ENCODE data around the gene FTO.

The FTO gene

GRCh38 chr16:53768167-53768566, 64.2 kb downstream of the FTO start:
- TF ChIP-seq JUND (IDR thresholded peaks at IDR 0.05; ENCODE audit: low read depth), result no peak
- DNase-seq (ENCODE audit: low read depth in 1 of 2, low spot score in 1 of 2), result peak in 1 of 2 experiments; percentile 38
- in situ Hi-C loops (cut with HindIII; ENCODE audit: low pct_unique_long_range_greater_than_20kb, low sequenced_read_pairs), result no loop called here

DNA sequence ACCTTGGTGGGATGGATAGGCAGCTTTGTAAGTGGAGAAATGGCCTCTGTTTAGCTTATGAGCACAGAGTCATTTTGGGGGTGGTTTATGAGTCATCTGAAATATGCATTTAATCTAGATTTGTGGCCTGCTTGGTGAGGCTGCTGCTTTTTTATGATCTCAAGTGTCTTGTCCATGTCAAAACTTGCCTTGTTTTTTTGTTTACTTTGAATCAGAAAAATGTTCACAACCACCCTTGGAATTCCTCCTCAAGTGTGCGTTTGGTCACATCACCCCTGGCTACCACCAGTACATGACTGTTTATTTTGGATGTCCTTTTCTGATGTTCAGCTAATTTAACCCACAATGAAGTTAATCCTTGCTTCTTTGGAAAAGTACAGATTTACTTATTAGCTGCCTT, 64.6 kb downstream of the FTO start:
- peak in 1 of 2 experiments; percentile 88 for DNase-seq (ENCODE audit: low read depth in 1 of 2, low spot score in 1 of 2)
- peak; percentile 56; the same call in 1 of the 2 replicates for TF ChIP-seq JUND (IDR thresholded peaks at IDR 0.05; ENCODE audit: low read depth)
- in situ Hi-C loops (cut with HindIII; ENCODE audit: low pct_unique_long_range_greater_than_20kb, low sequenced_read_pairs), result no loop called here

- in situ Hi-C loops (cut with HindIII; ENCODE audit: low pct_unique_long_range_greater_than_20kb, low sequenced_read_pairs), result no loop called here
- TF ChIP-seq JUND (IDR thresholded peaks at IDR 0.05; ENCODE audit: low read depth), result no peak
- DNase-seq (ENCODE audit: low read depth in 1 of 2, low spot score in 1 of 2), result no peak
Measured at GRCh38 chr16:53769185-53769584, 65.2 kb downstream of the FTO start.

- no peak for TF ChIP-seq JUND (IDR thresholded peaks at IDR 0.05; ENCODE audit: low read depth)
- no peak for DNase-seq (ENCODE audit: low read depth in 1 of 2, low spot score in 1 of 2)
- in situ Hi-C loops (cut with HindIII; ENCODE audit: low pct_unique_long_range_greater_than_20kb, low sequenced_read_pairs), result no loop called here
Measured at GRCh38 chr16:53769787-53770186, 65.8 kb downstream of the FTO start.

- no peak for DNase-seq (ENCODE audit: low read depth in 1 of 2, low spot score in 1 of 2)
- in situ Hi-C loops (cut with HindIII; ENCODE audit: low pct_unique_long_range_greater_than_20kb, low sequenced_read_pairs), result no loop called here
- TF ChIP-seq JUND (IDR thresholded peaks at IDR 0.05; ENCODE audit: low read depth), result no peak
Measured at GRCh38 chr16:53770641-53771040, 66.7 kb downstream of the FTO start.

DNA sequence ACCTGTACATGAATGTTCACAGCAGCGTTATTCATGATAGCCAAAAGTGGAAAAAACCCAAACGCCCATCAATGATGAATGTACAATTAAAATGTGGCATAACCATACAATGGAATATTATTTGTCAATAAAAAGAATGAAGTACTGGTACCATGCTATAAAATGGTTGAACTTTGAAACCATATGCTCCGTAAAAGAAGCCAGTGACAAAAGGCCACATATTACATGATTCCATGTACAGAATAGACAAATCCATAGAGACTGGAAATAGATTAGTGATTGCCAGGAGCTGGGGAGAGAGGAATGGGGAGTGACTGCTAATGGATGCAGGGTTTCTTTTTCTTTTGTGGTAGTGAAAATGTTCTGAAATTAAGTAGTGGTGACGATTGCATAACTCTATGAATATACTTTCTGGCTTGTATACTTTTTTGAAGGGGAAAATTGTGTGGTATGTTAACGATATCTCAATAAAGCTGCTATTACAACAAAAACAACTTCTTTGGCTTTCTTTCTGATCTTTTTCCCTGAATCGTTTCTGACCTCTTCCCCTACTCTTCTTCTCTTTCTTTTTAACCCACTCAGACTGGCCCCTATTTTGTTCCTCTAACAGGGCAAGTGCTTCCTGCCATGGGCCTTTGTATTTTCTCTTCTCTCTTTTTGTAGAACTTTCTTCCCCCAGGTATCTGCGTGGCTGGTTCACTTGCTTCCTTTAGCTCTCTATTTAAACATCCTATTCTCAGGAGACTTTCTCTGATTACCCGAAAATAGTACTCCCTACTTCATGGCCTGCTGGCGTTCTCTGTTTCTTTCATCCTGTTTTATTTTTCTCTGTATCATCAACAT, 67.9 kb downstream of the FTO start:
- no peak for DNase-seq (ENCODE audit: low read depth in 1 of 2, low spot score in 1 of 2)
- in situ Hi-C loops (cut with HindIII; ENCODE audit: low pct_unique_long_range_greater_than_20kb, low sequenced_read_pairs), result no loop called here
- no peak for TF ChIP-seq JUND (IDR thresholded peaks at IDR 0.05; ENCODE audit: low read depth)

DNA sequence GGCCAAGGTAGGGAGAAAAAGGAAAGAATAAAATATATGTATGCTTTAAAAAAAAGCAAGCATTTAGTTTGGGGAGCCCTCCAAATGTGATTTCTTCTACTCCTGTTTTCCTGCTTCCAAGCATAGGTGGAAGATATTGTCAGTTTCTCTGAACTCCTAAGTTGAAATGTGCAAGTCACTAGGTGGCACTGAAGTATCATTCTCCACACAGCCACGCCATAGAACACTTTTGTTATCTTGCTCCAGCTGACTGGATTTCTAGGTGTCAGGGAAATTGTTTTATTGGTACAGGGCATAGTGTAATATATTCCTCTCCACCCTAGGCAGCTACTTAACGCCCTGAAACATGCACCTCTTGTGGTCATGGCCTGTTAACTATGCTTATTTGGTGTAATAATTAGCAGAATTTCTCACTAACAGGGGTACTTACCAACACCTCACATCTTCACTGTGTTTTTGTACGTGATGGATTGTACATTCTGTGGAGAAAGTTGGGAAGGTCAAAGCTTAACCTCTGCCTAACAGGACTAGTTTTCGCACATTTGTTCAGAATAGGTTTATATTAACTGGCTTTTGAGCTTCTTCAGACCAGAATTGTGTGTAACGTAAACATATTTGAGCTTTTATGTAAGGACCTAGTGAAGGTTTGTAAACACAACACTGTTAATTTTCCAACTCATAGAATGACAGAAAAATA, 69.3 kb downstream of the FTO start:
- TF ChIP-seq JUND (IDR thresholded peaks at IDR 0.05; ENCODE audit: low read depth), result no peak
- peak in 1 of 2 experiments; percentile 87 for DNase-seq (ENCODE audit: low read depth in 1 of 2, low spot score in 1 of 2)
- in situ Hi-C loops (cut with HindIII; ENCODE audit: low pct_unique_long_range_greater_than_20kb, low sequenced_read_pairs), result no loop called here

DNA sequence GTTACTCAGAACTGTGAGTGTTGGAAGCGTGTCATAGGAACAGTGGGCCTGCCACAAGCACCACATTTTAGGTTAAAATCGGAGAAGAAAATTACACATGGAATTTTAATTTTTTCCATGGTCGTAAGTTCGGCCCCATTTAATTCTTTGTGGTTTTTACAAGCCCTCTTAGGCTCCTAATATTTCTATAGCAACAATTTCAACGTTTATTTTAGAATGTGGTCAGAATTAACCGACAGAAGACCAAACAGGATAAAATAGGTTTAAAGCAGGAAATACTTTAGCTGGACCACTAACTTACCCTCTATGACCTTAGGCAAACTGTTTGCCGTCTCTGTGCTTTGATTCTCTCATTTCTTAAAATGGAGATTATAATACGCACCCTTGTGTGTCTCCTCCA, 69.9 kb downstream of the FTO start:
- in situ Hi-C loops (cut with HindIII; ENCODE audit: low pct_unique_long_range_greater_than_20kb, low sequenced_read_pairs), result no loop called here
- DNase-seq (ENCODE audit: low read depth in 1 of 2, low spot score in 1 of 2), result no peak
- TF ChIP-seq JUND (IDR thresholded peaks at IDR 0.05; ENCODE audit: low read depth), result no peak

DNA sequence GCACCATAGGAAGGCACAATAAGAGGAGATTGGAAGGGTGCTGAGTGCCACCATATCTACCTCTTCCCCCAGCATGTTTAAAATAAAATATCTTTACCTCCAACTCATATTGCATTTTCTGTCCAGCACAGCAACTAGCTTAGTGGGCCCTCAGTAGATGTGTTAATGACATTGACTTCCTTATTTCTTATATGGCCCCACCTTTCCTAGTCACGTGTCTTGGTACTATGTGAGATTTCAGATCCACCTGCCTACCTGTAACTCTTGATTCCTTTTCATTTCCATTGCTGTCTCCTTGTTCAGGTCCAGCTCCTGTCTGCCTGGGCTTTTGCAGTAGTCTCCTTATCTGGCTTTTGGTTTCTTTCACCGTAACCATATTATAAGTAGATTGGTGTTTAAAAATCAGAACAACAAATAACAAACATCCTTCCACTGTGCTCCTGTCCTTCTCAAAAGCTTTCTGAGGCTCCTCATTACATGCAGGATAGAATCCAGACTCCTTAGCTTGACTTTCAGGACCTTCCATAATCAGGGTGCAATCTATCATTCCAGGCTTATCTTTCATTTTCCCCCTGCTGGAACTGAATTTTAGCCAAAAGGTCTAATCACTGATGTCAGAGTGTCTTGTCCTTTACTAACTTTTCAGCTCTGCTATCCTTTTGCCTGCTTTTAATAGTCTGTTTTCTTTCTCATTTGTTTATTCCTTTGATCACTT, 71.3 kb downstream of the FTO start:
- in situ Hi-C loops (cut with HindIII; ENCODE audit: low pct_unique_long_range_greater_than_20kb, low sequenced_read_pairs), result no loop called here
- peak; percentile 85; the same call in 1 of the 2 replicates for TF ChIP-seq JUND (IDR thresholded peaks at IDR 0.05; ENCODE audit: low read depth)
- peak in 1 of 2 experiments; percentile 80 for DNase-seq (ENCODE audit: low read depth in 1 of 2, low spot score in 1 of 2)

GRCh38 chr16:53775821-53776431, 72.0 kb downstream of the FTO start:
- no peak; the same call in none of the 2 replicates for TF ChIP-seq JUND (IDR thresholded peaks at IDR 0.05; ENCODE audit: low read depth)
- in situ Hi-C loops (cut with HindIII; ENCODE audit: low pct_unique_long_range_greater_than_20kb, low sequenced_read_pairs), result no loop called here
- peak; percentile 4 to 97 for DNase-seq (ENCODE audit: low read depth in 1 of 2, low spot score in 1 of 2)

GRCh38 chr16:53779186-53779585, 75.2 kb downstream of the FTO start:
- TF ChIP-seq JUND (IDR thresholded peaks at IDR 0.05; ENCODE audit: low read depth), result no peak
- DNase-seq (ENCODE audit: low read depth in 1 of 2, low spot score in 1 of 2), result no peak
- in situ Hi-C loops (cut with HindIII; ENCODE audit: low pct_unique_long_range_greater_than_20kb, low sequenced_read_pairs), result no loop called here

DNA sequence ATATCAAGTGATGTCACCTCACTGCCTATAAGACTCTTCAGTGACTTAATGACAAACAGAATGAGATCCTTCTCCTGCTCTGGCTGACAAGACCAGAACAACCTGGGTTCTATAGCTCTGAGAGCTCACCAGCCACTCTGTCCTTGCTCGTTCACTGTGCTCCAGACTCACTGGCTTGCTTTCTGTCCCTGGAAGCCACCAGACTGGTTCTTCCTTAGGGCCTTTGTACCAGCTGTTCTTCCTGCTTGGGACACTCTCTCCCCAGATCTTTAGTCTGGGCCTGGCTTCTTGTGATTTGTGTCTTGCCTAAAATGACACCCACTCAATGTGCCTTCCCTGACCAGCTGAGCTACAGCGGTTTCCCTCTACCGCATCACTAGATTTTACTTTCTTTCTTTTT, 76.1 kb downstream of the FTO start:
- in situ Hi-C loops (cut with HindIII; ENCODE audit: low pct_unique_long_range_greater_than_20kb, low sequenced_read_pairs), result no loop called here
- no peak for TF ChIP-seq JUND (IDR thresholded peaks at IDR 0.05; ENCODE audit: low read depth)
- peak in 1 of 2 experiments; percentile 88 for DNase-seq (ENCODE audit: low read depth in 1 of 2, low spot score in 1 of 2)

Data from T47D (cell line).